Inferior parietal cortex (tissue), 1 donor: ENCODE results near the gene KIF19.

Source experiments
- DNase-seq: peaks from one replicate; pipeline ENCODE4 v3.0.0-alpha.2; 2016; ENCODE audit errors: extremely low spot score

KIF19 gene

DNA sequence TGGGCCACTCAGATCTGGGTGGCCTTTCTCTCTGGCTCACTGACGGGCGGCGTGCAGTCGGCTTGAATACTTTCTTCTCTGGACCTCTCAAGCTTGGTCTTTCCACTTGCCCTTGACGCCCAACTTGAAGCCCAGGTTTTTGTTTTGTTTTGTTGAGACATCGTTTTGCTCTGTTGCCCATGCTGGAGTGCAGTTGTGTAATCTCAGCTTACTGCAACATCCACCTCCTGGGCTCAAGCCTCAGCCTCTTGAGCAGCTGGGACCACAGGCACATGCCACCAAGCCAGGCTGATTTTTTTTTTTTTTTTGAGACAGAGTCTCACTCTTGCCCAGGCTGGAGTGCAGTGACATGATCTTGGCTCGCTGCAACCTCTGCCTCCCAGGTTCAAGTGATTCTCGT is 22.7 kb upstream of the KIF19 start:
- DNase-seq, result no peak

GRCh38 chr17:74304184-74304583 is 21.8 kb upstream of the KIF19 start:
- DNase-seq, result no peak

- DNase-seq, result peak; percentile 50
Observed at GRCh38 chr17:74305865-74306654, 20.0 kb upstream of the KIF19 start.

DNA sequence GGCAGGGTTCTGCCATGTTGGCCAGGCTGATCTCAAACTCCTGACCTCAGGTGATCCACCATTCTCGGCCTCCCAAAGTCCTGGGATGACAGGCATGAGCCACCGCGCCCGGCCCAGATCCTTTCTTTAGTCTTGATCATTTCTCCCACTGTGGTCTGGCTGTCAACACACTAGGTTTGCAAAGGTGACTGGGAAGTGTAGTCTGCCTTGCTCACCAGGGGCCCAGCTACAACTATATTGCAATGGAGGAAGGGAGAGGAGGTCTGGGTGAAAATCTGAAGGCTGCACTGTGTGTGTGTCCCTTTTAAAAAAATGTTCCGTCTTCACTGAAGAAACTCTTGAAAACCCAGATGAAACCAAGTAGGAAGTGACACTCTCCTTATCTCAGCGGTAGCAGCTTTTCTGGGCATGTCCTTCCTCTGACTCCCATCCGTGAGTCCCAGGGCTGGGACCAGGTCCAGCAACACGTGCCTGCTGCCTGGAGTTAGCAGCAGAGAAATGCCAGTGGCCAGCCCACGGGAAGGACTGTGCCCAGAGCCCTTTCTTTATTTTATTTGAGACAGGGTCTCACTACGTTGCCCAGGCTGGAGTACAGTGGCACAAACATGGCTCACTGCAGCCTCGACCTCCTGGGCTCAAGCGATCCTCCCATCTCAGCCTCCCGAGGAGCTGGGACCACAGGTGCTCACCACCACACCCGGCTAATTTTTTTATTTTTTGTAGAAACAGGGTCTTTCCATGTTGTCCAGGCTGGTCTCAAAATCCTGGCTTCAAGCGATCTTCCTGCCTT is 17.8 kb upstream of the KIF19 start:
- no peak for DNase-seq

- DNase-seq, result no peak
Observed at GRCh38 chr17:74309902-74310301, 16.1 kb upstream of the KIF19 start.

DNA sequence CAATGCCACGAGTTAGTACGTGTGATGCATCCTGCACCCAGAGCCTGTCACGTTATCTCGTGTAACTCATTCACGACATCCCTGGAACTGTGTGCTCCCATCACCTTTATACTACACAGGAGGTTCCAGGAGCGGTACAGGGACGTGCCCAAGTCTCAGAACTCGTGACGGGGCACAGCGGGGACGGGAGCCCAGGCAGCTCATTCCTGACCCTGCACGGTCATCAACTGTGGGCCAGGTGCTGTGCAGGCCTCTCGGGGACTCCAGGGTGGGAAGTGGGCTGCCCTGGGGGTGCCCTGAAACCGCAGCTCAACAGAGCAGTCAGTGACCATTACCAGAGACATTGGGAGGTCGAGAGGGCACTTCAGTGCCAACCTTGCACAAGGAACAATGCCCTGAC is 11.1 kb upstream of the KIF19 start:
- DNase-seq, result no peak

DNA sequence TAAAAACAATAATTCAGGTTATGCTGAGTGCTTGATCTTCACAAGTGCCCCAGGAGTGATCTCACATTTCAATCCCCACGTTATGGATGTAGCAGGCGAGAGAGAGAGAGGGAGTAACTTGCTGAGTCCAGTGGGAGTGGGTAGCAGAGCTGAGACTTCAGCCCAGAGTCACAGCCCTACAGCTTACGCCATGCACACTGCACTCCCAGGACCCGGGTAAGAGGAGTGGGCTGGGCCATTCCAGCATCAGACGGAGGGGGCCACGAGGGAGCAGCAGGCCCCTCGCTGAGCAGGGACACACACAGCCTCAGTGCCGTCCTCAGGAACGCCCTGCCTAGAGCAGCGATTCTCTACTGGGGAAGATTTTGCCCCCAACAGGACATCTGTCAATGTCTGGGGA is 9.8 kb upstream of the KIF19 start:
- DNase-seq, result no peak

DNA sequence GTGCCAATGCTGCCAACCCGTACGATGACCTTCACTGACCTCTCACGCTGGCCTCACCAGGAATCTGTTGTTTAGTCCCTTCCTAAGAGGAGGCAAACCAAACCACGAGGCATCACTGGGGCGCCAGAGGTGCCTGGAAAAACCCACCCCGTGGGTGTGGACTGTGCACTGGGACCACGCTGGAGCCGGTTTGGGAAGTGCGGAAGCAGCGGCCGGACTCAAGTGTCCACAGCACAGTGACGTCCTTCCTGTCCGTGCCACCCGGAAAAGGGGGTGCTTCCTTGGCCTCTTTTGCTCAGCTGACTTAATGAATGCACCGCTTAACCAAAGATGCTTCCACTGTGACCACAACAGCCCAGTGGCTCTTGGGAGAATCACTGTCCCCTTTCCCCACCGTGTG is 9.0 kb upstream of the KIF19 start:
- no peak for DNase-seq

DNA sequence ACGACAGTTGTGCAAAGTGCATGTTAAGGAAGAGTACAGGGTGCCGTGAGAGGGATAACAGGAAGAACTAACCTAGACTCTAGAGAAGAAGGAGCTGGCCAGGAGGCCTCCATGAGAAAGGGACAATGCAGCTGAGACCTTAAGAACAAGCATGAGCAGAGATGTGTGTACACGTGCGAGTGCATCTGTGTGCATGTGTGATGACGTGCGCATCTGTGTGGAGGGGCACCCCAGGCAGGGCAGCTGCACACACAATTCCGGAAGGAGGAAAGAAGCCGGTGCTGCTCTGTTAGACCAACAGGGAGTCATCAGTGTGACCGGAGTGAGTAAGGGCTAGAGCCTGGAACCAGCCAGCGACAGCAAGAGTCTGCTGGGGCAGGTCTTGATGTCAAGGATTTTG is 7.6 kb upstream of the KIF19 start:
- DNase-seq, result no peak

- DNase-seq, result no peak
Observed at GRCh38 chr17:74324521-74324920, 1.5 kb upstream of the KIF19 start.

DNA sequence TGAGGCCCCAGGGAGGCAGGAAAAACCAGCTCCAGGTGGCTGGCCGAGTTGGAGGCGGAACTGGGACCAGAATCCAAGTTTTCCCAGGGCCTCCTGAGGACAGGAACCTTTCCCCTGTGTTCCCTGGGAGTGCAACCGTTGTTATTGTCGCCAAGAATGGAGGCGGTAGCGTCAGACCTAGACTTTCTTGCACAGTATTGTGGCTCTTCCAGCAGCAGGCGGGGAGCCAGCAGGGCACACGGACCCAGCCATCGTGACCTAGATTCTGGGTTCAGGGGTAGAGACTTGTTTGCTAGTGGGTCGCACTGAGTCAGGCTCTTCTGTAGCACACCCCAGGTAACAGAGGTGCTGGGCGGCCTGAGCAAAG is 667 bp upstream of the KIF19 start:
- no peak for DNase-seq

- DNase-seq, result no peak
Observed at GRCh38 chr17:74326506-74326905, 480 bp downstream of the KIF19 start.

- DNase-seq, result no peak
Observed at GRCh38 chr17:74328487-74328886, 2.5 kb downstream of the KIF19 start.

- DNase-seq, result no peak
Observed at GRCh38 chr17:74329378-74329777, 3.4 kb downstream of the KIF19 start.

GRCh38 chr17:74330446-74330845 is 4.4 kb downstream of the KIF19 start:
- DNase-seq, result peak; percentile 32

- no peak for DNase-seq
Observed at GRCh38 chr17:74332017-74332650, 6.1 kb downstream of the KIF19 start.

DNA sequence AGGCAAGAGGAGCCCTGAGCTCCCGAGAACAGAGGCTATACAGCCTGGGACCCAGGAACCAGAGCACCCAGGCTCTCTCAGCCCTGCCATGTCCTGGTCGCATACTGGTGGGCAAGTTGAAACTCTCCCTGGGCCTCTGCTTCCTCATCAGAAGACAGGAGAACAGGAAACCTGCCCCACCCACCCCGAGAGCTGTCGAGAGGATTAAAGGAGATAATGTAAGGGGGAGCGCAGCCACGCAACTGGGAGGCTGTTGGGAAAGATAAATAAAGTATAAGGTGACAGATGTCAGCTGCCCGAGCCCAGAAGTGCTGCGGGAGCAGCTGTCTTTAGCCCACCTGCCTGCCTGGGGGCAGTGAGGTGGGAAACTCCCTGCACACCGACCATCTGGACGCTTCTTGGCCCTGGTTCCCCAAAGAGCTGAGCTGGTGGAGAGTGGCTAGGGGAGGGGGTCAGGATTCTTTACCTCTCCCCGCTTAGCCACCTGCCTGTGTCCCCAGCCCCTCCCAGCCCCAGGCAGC is 6.8 kb downstream of the KIF19 start:
- no peak for DNase-seq

DNA sequence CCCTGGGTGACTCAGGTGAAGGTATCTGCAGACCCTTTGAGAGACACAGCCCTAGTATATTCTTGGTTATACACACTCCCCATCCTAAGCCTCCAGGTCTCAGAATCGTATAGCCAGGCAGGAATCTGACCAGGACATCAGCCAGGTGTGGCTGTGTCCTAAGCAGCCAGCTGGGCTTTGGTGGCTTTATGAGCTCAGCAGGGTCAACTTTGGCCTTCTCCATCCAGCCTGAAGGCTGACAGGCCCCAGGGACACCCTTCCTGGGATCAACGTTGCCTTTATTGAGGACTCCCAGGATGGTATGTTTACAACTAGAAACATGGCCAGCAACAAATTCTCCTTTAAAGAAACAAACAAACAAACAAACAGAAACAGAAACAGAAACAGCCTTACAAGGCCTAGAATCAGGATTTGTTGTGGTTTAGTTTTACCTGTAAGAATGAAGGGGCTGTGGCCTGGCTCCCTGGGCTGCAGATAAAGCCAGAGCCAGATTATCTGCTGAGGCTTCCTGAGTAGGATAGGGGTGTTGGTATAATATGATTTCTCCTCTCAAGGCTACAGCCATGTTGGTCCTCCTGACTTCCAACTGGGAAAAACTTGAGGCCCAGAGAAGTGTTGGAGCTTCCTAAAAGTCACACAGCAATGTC is 8.5 kb downstream of the KIF19 start:
- DNase-seq, result no peak

GRCh38 chr17:74335529-74336062 is 9.6 kb downstream of the KIF19 start:
- no peak for DNase-seq

DNA sequence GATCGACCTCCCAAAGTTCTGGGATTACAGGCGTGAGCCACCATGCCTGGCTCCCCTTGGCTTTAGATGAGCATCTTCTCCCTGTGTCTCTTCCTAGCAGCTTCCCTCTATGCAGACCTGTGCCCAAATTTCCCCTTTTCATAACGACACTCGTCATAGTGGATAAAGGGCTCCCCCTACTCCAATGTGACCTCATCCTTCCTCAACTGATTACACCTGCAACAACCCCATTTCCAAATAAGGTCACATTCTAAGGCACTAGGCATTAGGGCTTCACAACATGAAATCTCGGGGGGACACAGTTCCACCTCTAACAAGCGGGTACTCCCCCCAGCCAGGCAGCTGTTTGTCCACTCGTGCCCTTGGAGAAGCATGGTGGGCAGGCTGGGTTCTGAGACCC is 10.3 kb downstream of the KIF19 start:
- no peak for DNase-seq

- DNase-seq, result peak; percentile 62
Observed at GRCh38 chr17:74337834-74338500, 11.9 kb downstream of the KIF19 start.
